GM19193 (cell line): Measurements from ENCODE around the gene SNRPD3.

Experiments
- POLR2A ChIP-seq: IDR thresholded peaks from 4 replicates; pipeline ENCODE4 v1.6.1; 2011; ENCODE audit not compliant: insufficient read depth, insufficient read length; ENCODE audit errors: extremely low read depth

Gene SNRPD3

DNA sequence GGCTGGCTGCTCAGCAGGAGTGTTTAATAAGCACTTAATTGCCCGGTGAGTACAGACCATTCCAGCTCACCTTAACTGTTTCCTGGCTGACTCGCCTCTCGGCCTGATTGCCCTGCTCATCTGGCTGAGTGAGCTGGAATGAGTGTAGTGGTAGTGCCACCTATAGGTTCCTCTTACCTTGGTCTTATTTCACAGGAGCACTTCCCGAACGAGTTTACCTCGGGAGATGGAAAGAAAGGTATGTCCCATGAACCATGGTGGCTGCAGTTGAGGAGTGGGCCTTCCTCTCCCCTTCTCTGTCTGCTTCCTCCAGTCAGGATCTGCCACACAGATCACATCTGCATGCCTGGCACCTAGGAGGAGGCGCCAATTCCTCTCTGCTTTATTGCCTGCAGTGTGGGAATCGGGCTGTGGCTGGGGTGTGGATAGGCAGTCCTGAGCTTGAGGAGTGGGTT, 34.0 kb upstream of the SNRPD3 start:
- TF ChIP-seq POLR2A: no peak

DNA sequence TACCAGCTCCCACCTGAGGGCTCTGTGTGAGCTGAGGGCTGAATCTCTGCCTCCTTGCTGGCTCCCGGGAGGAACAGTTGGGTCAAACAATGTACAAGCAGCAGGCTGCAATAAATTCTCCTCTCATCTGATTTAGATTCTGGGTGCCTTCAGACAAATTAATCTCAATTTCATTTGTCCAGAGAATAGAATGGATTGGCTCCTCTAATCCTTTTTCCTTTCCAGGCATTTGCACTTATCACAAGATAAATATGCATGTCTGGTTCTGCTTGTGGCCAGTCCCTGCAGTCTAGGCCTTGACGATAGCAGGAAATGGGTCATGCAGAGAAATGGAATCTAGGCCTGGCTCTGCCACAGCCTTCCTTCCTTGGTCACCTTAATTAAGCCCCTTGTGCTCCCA, 31.9 kb upstream of the SNRPD3 start:
- TF ChIP-seq POLR2A: no peak

DNA sequence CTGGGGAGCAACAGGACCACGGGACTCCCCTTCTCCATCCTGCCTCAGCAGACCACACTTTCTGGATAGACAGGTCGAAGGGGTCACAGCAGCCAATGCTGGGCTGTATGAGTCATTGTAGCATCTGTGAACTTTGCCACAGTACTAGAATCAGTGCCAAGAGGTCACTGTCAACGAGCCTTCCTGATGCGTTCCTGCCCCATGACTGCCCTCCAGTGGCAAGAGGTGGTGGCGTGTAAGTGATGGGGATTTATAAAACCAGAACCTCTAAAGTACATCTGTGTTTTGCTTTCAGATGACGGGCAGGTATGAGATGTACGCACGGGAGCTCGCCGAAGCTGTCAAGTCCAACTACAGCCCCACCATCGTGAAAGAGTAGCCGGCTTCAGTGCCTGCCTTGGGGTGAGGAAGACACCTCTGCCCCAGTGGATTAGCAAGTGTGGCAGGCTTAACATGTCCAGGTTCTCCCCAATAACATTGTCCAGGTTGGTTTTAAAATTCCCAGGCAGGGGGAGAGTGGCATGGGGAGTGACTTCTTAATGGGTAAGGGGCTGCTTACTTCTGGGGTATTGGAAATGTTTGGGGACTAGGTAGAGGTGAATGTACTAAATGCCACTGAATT, 30.3 kb upstream of the SNRPD3 start:
- TF ChIP-seq POLR2A: no peak

DNA sequence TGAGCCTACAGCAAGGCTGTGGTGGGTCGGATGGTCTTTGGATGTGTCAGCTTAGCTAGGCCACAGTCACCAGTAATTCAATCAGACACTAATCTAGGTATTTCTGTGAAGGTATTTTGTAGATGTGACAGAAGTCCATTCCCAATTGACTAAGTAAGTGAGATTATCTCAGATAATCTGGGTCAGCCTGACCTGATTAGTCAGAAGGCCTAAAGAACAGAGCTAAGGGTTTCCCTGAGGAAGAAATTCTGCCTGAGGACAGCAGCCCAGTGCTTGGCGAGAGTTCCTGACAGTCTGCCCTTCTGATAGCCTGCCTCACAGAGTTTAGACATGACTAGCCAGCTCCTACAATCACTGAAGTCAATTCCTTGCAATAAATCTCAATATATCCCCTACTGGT, 29.6 kb upstream of the SNRPD3 start:
- TF ChIP-seq POLR2A: no peak

DNA sequence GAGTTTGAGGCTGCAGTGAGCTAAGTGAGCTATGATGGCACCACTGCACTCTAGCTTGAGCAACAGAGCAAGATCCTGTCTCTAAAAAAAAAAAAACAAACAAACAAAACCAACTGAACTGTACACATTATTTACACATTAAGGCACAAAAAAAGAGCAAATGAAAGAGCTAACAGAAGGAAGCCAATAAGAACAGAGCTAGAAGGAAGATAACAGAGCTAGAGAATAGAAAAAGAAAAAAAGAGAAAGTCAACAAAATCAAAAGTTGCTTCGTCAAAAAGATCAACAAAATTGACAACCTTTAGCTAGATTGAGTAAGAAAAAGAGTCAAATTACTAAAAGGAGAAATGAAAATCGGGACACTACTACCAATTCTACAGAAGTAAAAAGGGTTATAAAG, 25.9 kb upstream of the SNRPD3 start:
- no peak for TF ChIP-seq POLR2A

DNA sequence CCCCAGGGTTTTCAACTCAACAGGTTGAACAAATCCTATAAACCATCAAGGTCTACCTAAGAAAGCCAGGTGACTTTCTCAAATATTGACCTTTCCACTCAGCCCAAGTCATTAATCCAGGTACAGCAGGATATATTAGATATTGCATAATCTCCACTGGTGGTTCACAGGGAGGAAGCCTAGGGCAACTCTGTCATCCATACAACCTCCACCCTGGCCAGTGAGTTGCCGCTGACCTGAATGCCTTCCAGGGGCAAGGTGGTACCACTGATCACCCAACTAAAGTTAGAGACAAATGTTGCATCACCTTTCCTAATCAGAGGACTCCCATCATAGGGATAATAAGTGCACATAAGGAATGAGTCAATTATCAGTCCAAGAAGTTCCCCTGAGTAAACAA, 23.7 kb upstream of the SNRPD3 start:
- TF ChIP-seq POLR2A: no peak

DNA sequence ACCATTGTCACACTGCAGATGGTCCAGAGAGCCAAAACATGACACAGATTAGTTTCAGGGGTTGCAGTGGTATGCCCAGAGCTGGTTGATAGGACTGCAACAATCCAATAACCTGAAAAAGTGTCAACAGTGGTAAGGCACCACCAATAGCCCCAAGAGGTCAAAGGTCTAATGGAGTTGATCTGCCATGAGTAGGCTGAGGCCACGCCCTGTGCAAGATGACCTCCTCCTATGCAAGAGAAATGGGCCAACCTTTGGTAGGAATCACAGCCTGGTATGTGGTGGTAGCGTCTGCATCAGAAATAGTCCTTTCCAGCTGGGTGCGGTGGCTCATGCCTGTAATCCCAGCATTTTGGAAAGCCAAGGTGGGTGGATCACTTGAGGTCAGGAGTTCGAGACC, 20.5 kb upstream of the SNRPD3 start:
- TF ChIP-seq POLR2A: no peak

DNA sequence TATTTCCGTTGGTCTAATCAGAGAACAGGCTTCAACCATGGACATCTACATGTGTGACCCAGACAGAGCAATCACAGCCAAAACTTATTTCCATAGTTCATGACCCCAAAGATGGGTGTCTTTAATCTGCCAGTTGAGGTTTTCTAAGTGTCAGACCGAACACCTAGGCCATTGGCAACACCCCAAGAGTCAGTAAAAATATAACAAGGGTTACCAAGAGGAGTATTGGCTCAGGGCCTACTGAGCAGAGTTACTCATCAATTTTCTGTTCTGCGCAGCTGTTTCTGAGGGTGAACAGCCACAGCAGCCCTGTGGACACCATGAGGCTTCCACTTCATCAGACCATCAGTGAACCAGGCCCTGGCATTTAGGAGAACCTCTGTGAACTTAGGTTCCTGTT, 19.7 kb upstream of the SNRPD3 start:
- no peak for TF ChIP-seq POLR2A

DNA sequence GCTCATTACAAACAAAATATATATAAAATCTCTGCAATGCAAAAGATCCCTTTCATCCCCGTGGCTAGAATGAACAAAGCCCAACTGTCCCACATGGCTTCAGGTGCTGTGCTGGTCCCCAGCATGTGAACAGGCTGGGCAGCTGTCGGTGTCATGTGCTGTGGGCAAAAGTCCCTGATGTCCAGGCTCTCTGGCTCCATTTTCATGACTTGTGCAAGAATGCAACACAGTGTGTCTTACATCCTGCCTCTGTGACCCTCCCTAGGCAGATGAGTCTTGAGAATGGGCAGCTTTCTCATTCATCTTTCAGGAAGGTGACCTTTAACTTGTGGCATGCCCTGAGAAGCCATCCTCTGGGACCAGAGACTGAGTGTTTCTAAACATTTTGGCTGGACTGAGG, 15.3 kb upstream of the SNRPD3 start:
- no peak for TF ChIP-seq POLR2A

DNA sequence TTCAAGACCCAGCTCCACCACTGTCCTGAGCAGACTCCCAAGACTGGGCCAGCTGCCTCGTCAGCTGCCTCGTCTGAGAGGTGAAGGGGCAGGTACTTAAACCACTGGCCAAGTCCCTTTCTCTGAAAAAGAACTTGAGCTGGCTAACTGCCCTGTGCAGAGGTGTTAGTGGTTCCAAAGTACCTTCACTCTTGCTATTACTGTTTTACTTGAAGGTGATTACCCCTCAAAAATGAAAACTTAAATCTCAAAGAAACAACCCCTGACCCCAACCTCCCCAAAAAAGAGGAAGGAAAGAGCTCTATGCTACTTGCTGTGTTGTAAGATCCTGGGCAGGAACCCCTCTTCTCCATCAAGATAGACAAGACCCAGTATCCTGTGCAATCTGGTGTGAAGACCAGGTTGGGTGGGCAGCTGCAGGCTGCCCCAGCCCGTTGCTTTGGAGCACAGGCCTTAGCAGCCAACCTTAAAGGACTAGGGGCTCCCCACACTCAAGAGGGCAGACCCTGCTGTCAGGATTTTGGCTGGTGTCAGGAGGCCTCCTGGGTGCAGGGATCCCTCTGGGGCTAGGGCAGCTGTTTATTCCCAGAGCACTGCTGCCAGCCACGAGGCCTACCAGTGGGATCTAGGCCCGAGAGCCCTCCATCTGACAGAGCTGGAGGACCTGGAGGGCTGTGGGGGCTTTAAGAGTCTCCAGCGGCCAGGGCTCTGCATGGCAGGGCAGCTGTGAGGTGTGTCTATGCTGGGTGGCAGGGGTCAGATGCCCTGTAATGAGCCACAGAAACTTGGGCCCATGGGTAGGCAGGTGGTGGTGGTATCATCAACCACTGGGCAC, 13.9 kb upstream of the SNRPD3 start:
- no peak for TF ChIP-seq POLR2A

DNA sequence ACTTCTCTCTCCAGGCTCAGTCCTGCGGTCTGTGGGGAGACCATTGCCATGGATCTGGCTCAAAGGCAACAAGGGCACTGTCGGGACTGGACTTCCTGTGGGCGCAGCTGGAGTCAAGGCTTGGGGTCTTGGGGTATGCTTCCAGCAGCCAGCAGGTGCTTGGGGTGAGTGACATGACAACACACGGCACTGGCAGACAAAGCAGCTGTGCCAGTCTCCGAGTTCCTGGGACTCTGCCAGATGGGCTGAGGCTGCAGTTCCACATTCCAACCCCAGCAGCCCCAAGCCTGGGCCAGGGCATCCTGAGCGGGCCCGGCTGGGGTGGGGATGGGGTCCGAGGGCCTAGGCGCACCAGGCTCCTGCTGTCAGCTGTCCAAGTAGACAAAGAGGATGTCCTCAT, 13.2 kb upstream of the SNRPD3 start:
- TF ChIP-seq POLR2A: no peak

DNA sequence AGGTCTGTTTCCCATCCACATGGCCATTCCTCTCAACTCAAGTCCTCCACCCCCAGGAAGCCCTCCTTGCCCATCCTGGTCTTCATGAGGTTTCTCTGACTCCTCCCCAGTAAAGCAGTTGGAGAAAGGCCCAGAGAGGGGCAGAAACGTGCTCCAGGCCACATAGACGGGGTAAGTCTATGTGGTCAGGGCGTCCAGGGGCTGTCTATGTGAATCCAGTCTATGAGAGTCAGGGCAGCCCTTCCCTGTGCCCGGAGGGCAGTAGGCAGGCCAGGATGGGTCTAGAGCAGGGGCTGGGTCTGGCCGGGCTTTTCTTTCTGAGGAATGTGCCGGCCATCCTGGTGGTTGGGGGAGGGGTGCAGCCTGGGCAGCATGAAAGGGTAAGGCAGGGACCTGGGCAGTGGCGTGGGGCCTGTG, 12.6 kb upstream of the SNRPD3 start:
- no peak for TF ChIP-seq POLR2A

DNA sequence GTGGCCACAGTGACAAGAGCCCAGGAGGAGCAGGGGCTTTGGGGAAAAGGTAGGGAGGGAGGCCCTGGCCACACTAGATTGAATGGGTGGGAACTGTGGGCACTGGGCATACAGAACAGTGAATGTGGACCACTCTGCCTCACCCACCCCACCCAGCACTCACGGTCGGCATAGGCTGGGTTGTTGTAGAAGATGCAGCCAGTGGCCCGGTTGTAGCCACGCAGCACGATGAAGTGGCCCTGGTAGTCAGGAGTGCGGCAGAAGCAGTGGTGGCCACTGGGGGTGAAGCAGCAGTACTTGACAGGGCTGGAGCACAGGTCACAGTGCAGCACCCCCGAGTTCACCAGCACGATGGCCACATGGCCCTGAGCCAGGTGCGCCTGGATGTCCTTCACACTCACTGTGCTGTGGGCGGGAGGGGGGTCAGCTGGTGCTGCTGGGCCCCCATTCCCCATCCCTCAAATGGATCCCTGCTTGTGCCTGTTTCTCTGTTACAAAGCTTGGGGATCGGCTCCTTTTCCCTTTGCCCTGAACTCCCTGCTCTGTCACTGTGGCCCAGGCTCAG, 12.0 kb upstream of the SNRPD3 start:
- TF ChIP-seq POLR2A: no peak

DNA sequence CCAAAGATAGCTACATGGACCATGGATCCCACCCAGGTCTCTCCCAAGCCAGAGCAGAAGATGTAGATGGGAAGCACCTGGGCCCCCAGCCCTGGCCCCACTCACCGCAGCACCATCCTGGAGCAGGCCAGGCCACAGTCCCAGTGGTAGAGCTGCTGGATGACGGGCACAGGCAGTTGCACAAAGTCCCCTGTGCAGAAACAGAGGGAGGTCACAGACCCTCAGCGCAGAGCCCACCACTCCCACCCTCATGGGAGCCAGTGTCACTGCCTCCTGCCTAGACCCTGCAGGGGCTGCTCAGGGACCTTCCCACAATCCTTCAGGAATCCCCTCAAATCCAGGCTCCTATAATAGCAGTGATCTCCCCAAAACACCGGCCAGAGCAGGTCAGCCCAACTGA, 7.0 kb upstream of the SNRPD3 start:
- no peak for TF ChIP-seq POLR2A

DNA sequence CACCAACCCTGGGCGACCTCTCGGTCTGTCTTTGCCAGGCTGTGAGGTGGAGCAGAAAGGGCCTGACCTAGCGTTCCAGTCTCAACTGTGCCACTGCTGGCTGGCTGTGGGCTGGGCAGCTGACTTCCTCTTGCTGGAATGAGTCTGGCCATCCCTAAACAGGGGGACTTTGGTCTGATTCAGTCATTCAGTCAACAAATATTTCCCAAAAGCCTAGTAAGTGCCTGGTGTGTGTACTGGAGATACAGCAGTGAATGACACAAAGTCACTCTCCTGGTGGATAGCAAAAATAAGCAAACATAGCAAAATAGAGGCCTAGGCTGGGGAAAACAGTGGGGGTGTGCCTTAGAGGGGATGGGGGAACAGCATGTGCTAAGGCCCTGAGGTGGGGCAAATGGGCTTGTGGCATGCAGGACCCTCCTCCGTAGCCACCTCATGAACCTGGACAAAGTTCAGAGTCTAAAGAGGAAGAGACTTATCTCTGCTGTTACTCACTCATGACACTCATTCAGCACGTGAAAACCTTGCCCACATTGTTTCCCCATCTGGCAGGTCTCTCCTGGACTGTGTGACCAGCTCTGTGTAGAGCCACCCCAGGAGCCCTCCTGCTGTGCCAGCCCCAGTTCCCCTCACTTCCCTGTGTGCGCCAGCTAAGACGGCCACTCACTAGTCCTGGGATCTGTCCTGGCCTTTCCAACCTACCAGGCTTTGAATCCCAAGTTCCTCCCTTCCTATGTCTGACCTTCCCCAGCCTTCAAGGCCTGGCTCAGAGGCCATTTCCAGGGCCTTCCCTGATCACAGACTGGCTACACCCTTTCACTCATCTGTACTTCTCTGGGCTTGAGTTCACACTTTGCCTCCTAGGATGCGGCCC, 5.5 kb upstream of the SNRPD3 start:
- TF ChIP-seq POLR2A: no peak

DNA sequence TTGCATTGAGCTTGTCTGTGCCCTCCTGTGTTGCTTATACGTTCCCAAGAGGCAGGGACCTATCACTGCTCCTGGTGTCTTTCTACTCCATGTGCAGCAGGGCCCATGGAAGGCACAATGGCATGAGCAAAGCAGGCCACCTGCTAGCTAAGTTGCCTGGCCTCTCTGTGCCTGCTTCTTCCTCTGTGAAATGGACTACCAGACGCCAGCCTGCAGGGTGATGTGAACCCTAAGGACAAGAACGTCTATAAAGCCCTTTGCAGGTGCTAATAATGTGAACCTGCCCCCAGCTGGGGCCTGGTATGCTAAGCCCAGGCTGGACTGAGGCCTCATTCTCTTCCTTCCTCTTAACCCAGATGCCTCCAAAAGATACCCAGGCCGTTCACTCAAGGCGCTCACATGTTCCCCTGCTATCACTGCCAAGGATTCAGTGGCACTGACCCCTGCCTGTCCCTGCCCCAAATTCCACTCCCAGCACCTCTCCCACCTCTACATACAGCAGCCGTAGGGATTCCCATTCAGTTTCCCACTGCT, 4.8 kb upstream of the SNRPD3 start:
- peak; percentile 12 for TF ChIP-seq POLR2A
